CD4-positive, alpha-beta T cell (primary cell): ENCODE results near the gene PLCG2. TPM values are rescaled to one million over a fixed set of nuclear protein-coding genes. Genes with fewer than 3 reads are reported as not detected.

Source experiments
- ATAC-seq: fragments of 200-7000 bp; cut with Tn5 transposase; one replicate; pipeline ENCODE4 v1.10.0; 2022; ENCODE audit warnings: mild to moderate bottlenecking; ENCODE audit not compliant: poor library complexity
- CTCF ChIA-PET: fragments of 350-600 bp; sonication (Branson Sonifier 250); formaldehyde crosslinking; loops from one replicate; lab custom pipeline; 2021; ENCODE audit warnings: antibody characterized with exemption, inconsistent platforms; lab: Charles Lee
- POLR2A ChIA-PET: fragments of 350-600 bp; sonication (Branson Sonifier 250); formaldehyde crosslinking; loops from one replicate; lab custom pipeline; 2021; ENCODE audit warnings: antibody characterized with exemption, inconsistent platforms; lab: Charles Lee
- DNase-seq, 14 experiments: peaks; one replicate each; pipeline ENCODE4 v3.0.0-alpha.2; 2013 to 2020; ENCODE audit warnings: mixed read lengths in 2 of 14
- H3K27ac ChIP-seq, 2 donors: one replicate each; pipeline versions ENCODE4 v1.5.1 to v1.7.0; 2013; ENCODE audit warnings: low read length in 2 of 2, low read depth in 1 of 2, mild to moderate bottlenecking in 1 of 2
- H3K27me3 ChIP-seq, 2 experiments: 1 replicate in 1 of 2; 2 replicates in 1 of 2; pipeline versions ENCODE4 v1.6.1 to v1.7.0; 2013; ENCODE audit warnings: low read length in 2 of 2, control low read depth in 1 of 2, mild to moderate bottlenecking in 1 of 2, moderate library complexity in 1 of 2; ENCODE audit not compliant: insufficient read depth in 2 of 2, control insufficient read depth in 1 of 2
- H3K36me3 ChIP-seq: one replicate; pipeline ENCODE4 v1.6.1; 2013; ENCODE audit warnings: low read length, control low read depth; ENCODE audit not compliant: insufficient read depth
- H3K4me1 ChIP-seq: one replicate; pipeline ENCODE4 v1.6.1; 2013; ENCODE audit warnings: low read length, control low read depth; ENCODE audit not compliant: insufficient read depth
- H3K4me3 ChIP-seq: one replicate; pipeline ENCODE4 v1.5.1; 2013; ENCODE audit warnings: mild to moderate bottlenecking, low read length, moderate library complexity
- H3K9me3 ChIP-seq, 2 experiments: 1 replicate in 1 of 2; 2 replicates in 1 of 2; pipeline versions ENCODE4 v1.6.1 to v1.7.0; 2013; ENCODE audit warnings: low read length in 2 of 2, mild to moderate bottlenecking in 2 of 2, control low read depth in 1 of 2, moderate library complexity in 1 of 2; ENCODE audit not compliant: control insufficient read depth in 1 of 2, insufficient read depth in 1 of 2
- H3K27ac Mint-ChIP-seq: one replicate; pipeline ENCODE4 v1.8.0; 2020; ENCODE audit warnings: mixed read lengths
- H3K27me3 Mint-ChIP-seq: one replicate; pipeline ENCODE4 v1.8.0; 2021; ENCODE audit warnings: mixed read lengths
- H3K36me3 Mint-ChIP-seq: one replicate; pipeline ENCODE4 v1.8.0; 2021; ENCODE audit warnings: low read depth, mixed read lengths
- H3K4me1 Mint-ChIP-seq: one replicate; pipeline ENCODE4 v1.8.0; 2021; ENCODE audit warnings: low read depth, mixed read lengths
- H3K4me3 Mint-ChIP-seq: one replicate; pipeline ENCODE4 v1.8.0; 2020; ENCODE audit warnings: mild to moderate bottlenecking, mixed read lengths
- H3K9me3 Mint-ChIP-seq: one replicate; pipeline ENCODE4 v1.8.0; 2020; ENCODE audit warnings: mixed read lengths
- intact Hi-C, 2 experiments: fragments of 100-400 bp; cut with DNase I in 1 of 2; cut with micrococcal nuclease in 1 of 2; formaldehyde crosslinking; loops; one replicate each; pipeline versions ENCODE4 v1.15.1 to v1.9.0; 2023 to 2025; cut with DNase I, micrococcal nuclease
- total RNA-seq, 174 experiments: library from RNA in 2 of 174; stranded (reverse) in 2 of 174; gene quantifications; one replicate each; pipeline ENCODE4 v1.2.3 and lab custom pipeline; 2021 to 2026
- TF ChIP-seq, protein P1 (sequence below): fragments of 200-600 bp; IDR thresholded peaks from one replicate; pipeline ENCODE4 v1.8.0; 2022; ENCODE audit warnings: antibody characterized with exemption, mild to moderate bottlenecking

The PLCG2 gene
- total RNA-seq, 2 experiments from 2014 or later: 0.92 to 1.5 TPM

DNA sequence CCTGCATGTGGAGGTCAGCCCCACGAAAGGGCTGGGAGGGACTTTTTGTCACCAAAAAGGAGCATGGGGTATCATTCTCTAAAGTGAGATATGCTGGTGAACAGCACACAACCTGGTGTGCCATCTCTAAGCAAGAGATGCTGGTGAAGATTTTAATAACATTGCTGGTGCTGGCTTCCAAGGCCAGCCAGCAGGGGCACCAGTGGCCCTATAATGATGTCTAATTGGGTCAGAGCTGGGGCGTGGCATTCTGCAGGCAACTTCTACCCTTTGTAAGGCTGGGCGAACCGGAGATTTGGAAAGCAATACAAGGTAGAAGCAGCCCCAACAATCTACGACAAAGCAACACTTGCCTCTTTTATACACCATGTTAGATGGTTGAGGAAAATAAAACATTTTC, 215.4 kb downstream of the PLCG2 start:
- H3K4me3 ChIP-seq: no peak overlapping the region
- H3K9me3 ChIP-seq: no peaks in the 10 kb centered on the region
- no peak for DNase-seq
- Mint-ChIP-seq H3K4me1 (no peaks in the 10 kb centered on the region), H3K27ac (no peak overlapping the region), H3K27me3 (no peaks in the 10 kb centered on the region), H3K4me3 (no peak overlapping the region), H3K9me3 (no peaks in the 10 kb centered on the region), H3K36me3 (peaks cover 38% of the 10 kb centered on the region)
- H3K36me3 ChIP-seq: peaks cover 13% of the 10 kb centered on the region
- CTCF ChIA-PET: no interaction called here
- H3K27me3 ChIP-seq: no peaks in the 10 kb centered on the region
- TF ChIP-seq, protein P1, sequence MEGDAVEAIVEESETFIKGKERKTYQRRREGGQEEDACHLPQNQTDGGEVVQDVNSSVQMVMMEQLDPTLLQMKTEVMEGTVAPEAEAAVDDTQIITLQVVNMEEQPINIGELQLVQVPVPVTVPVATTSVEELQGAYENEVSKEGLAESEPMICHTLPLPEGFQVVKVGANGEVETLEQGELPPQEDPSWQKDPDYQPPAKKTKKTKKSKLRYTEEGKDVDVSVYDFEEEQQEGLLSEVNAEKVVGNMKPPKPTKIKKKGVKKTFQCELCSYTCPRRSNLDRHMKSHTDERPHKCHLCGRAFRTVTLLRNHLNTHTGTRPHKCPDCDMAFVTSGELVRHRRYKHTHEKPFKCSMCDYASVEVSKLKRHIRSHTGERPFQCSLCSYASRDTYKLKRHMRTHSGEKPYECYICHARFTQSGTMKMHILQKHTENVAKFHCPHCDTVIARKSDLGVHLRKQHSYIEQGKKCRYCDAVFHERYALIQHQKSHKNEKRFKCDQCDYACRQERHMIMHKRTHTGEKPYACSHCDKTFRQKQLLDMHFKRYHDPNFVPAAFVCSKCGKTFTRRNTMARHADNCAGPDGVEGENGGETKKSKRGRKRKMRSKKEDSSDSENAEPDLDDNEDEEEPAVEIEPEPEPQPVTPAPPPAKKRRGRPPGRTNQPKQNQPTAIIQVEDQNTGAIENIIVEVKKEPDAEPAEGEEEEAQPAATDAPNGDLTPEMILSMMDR: no peak
- ATAC-seq: no peak
- POLR2A ChIA-PET: no interaction called here
- intact Hi-C loops: no loop called here
- no peak overlapping the region for H3K27ac ChIP-seq
- no peaks in the 10 kb centered on the region for H3K4me1 ChIP-seq

DNA sequence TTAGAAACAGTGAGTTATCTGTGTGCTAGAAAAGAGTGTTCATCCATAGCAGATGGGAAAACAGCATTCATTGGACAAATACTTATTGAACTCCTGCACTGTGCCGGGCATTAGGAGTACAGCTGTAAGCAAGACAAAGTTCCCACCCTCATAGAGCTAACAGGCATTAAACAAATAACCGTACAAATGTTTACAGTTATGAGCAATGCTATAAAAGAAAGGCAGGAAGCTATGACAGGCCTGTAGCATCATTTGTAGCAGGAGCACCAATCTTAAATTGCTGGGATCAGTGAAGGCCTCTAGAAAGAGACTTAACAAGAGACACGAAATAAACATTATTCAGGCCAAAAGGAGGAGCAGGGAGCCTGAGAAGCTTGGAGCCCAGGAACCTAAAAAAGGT, 216.6 kb downstream of the PLCG2 start:
- H3K27ac Mint-ChIP-seq: no peak overlapping the region
- no peak overlapping the region for H3K4me3 Mint-ChIP-seq
- POLR2A ChIA-PET: no interaction called here
- no peaks in the 10 kb centered on the region for H3K4me1 Mint-ChIP-seq
- ATAC-seq (no peak), DNase-seq (no peak)
- TF ChIP-seq, protein P1: no peak
- peaks cover 23% of the 10 kb centered on the region for H3K36me3 ChIP-seq
- H3K27me3 Mint-ChIP-seq: no peaks in the 10 kb centered on the region
- no peaks in the 10 kb centered on the region for H3K9me3 Mint-ChIP-seq
- intact Hi-C loops: no loop called here
- H3K4me1 ChIP-seq: no peaks in the 10 kb centered on the region
- no peaks in the 10 kb centered on the region for H3K9me3 ChIP-seq
- no peak overlapping the region for H3K4me3 ChIP-seq
- peaks cover 46% of the 10 kb centered on the region for H3K36me3 Mint-ChIP-seq
- H3K27me3 ChIP-seq: no peaks in the 10 kb centered on the region
- no peak overlapping the region for H3K27ac ChIP-seq
- CTCF ChIA-PET: no interaction called here

DNA sequence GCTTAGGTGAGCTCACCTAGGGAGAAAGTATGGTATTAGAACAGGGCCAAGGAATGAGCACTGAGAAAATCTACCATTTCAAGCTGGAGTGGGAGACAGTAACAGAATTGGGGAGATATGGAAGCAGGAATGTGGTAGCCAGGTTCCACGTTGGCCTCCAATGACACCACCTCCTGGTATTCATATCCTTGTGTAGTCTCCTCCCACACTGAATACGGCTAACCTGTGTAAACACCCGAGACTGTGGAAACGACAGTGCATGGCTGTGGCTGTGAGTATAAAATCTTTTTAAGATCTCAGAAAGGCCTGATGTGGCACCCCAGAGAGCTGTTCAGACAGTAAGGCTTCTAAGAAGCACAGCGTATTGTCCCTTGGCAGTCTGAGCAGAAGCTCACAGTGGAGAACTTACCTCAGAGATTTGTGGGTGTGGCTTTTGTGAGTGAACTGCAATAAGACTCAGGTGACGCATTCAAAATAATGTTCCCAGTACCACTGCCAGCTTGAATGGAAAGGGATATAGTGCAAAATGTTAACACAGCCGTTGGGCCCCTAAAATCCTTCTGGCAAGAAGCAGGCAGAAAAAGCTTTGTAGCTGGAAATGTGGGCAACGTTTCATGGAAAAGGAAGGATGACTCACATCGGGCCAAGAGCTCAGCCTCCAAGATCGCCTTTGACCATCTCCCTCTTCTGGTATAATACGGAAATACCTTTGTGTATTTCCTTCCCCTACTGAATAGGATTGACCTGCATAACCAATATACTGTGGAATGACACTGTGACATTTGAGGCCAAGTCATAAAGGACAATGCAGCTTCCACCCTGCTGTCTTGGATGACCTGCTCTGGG, 217.8 kb downstream of the PLCG2 start:
- Histone ChIP-seq H3K27me3 (no peaks in the 10 kb centered on the region), H3K36me3 (peaks cover 23% of the 10 kb centered on the region), H3K4me1 (no peaks in the 10 kb centered on the region), H3K27ac (no peak overlapping the region), H3K9me3 (no peaks in the 10 kb centered on the region), H3K4me3 (no peak overlapping the region)
- ChIA-PET CTCF (no interaction called here), POLR2A (no interaction called here)
- Mint-ChIP-seq H3K27ac (no peak overlapping the region), H3K9me3 (no peaks in the 10 kb centered on the region), H3K4me3 (no peak overlapping the region), H3K36me3 (peaks cover 56% of the 10 kb centered on the region), H3K4me1 (peaks cover 1% of the 10 kb centered on the region), H3K27me3 (no peaks in the 10 kb centered on the region)
- DNase-seq: no peak
- TF ChIP-seq, protein P1: no peak
- intact Hi-C loops: no loop called here
- ATAC-seq: no peak
